ENCODE results near the gene OSM.

- TF ChIP-seq EZH2 (IDR thresholded peaks at IDR 0.05; ENCODE audit: insufficient read depth, poor library complexity, severe bottlenecking) (no peak), EZH2phosphoT487 (IDR thresholded peaks at IDR 0.05; ENCODE audit: insufficient read depth, low read depth) (no peak)
Observed at GRCh38 chr22:30244641-30245040, 22.0 kb downstream of the OSM start.
